HG03280 (cell line): Measurements from ENCODE around the gene C2orf42.
"Not testable (repeated sequence)": the region's sequence is repeated elsewhere in the genome, so short reads cannot be mapped to it uniquely, and the experiment has no call there.

Experiments
- ATAC-seq: cut with Tn5 transposase; IDR thresholded peaks from one replicate; pipeline ENCODE4 v1.9.1; 2021; ENCODE audit warnings: mild to moderate bottlenecking, moderate library complexity; ENCODE audit not compliant: unreplicated experiment

Gene C2orf42

GRCh38 chr2:70133127-70133452 is 57.7 kb downstream of the C2orf42 start:
- ATAC-seq: no peak

- peak; percentile 38 for ATAC-seq
Measured at GRCh38 chr2:70132244-70133126, 58.3 kb downstream of the C2orf42 start.

GRCh38 chr2:70131344-70132143 is 59.3 kb downstream of the C2orf42 start:
- not testable (repeated sequence) for ATAC-seq

GRCh38 chr2:70128005-70128404 is 62.8 kb downstream of the C2orf42 start:
- no peak for ATAC-seq

- no peak for ATAC-seq
Measured at GRCh38 chr2:70126413-70126812, 64.4 kb downstream of the C2orf42 start.

- no peak for ATAC-seq
Measured at GRCh38 chr2:70125498-70125898, 65.3 kb downstream of the C2orf42 start.

GRCh38 chr2:70124983-70125480 is 65.8 kb downstream of the C2orf42 start:
- no peak for ATAC-seq

- ATAC-seq: no peak
Measured at GRCh38 chr2:70123829-70124116, 67.0 kb downstream of the C2orf42 start.

GRCh38 chr2:70123051-70123828 is 67.6 kb downstream of the C2orf42 start:
- ATAC-seq: no peak

GRCh38 chr2:70122470-70122869 is 68.3 kb downstream of the C2orf42 start:
- no peak for ATAC-seq

- ATAC-seq: no peak
Measured at GRCh38 chr2:70121627-70122372, 69.0 kb downstream of the C2orf42 start.

GRCh38 chr2:70118798-70119454 is 71.9 kb downstream of the C2orf42 start:
- no peak for ATAC-seq

GRCh38 chr2:70116936-70117552 is 73.8 kb downstream of the C2orf42 start:
- ATAC-seq: no peak

- ATAC-seq: no peak
Measured at GRCh38 chr2:70115646-70116442, 75.0 kb downstream of the C2orf42 start.

GRCh38 chr2:70113359-70114070 is 77.3 kb downstream of the C2orf42 start:
- no peak for ATAC-seq

- no peak for ATAC-seq
Measured at GRCh38 chr2:70111752-70112591, 78.8 kb downstream of the C2orf42 start.

GRCh38 chr2:70110397-70110796 is 80.4 kb downstream of the C2orf42 start:
- not testable (repeated sequence) for ATAC-seq
